ENCODE data around the gene SCUBE2.
"Not testable (repeated sequence)": the region's sequence is repeated elsewhere in the genome, so short reads cannot be mapped to it uniquely, and the experiment has no call there.

Gene SCUBE2

DNA sequence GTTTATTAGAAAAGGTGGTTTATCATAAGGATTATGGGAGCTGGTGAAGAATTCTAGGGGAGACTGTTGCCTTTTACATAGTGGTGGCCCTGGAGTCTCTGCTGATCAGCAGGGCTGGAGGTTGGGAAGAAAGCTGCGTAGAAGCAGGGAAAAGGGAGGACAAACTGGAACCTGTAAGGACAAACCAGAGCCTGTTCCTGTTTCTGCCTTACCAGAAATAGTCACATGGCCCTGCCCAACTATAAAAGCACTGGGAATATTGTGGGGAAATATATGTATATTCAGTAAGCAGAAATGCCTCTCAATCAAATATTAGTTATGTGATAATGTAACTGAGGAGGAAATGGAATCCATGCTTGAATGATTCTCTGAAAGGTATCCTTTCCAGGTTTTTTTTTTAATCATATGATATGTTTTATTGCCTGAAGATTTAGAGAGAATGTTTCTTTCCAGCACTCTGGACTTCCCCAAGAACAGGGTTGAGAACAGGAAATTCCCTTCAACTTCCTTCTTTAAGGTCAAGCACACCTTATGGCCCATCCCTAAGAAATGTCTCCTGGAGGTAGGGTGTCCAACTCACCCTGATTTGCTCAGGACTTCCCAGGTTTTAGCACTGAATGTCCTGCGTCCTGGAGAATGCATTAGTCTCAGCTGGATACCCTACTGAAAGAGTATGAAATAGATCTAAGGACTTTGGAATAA is 33.9 kb upstream of the SCUBE2 start:
- Histone ChIP-seq H3K4me1 (ENCODE audit: control insufficient read depth, insufficient read depth, low read length) (no peaks in the 10 kb centered on the region), H3K9ac (ENCODE audit: low read length) (no peak overlapping the region), H3K9me3 (ENCODE audit: control insufficient read depth, low read length) (no peaks in the 10 kb centered on the region), H3K4me3 (ENCODE audit: low read length) (no peak overlapping the region), H3K36me3 (ENCODE audit: control insufficient read depth, insufficient read depth, low read length) (no peaks in the 10 kb centered on the region), H3K27me3 (ENCODE audit: control insufficient read depth, insufficient read depth, low read length) (no peaks in the 10 kb centered on the region)

DNA sequence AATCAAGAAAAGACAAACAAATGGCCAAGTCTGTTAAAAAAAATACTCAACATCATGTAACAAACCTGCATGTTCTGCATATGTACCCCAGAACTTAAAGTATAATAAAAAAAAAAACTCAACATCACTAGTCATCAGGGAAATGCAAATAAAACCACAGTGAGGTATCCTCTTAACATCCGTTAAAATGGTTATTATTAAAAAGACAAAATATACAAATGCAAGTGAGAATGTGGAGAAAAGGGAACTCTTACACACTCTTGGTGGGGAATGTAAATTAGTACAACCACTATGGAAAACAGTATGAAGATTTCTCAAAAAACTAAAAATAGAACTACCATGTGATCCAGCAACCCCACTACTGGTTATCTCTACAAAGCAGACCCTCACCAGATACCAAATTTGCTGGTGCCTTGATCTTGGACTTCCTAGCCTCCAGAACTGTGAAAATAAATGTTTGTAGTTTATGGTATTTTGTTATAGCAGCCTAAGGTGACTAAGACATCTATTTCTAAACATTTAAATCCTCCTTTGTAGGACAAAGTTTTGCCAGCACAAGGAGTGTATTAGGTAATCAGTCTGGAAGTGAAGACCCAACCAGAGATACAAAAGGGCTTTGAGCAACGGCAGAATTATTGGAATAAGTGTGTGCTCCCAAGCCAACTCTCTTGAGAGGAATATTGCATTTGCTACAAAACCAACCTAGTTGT is 32.4 kb upstream of the SCUBE2 start:
- no peaks in the 10 kb centered on the region for H3K36me3 ChIP-seq (ENCODE audit: control insufficient read depth, insufficient read depth, low read length)
- H3K9me3 ChIP-seq (ENCODE audit: control insufficient read depth, low read length), result no peaks in the 10 kb centered on the region
- H3K9ac ChIP-seq (ENCODE audit: low read length), result no peak overlapping the region
- no peaks in the 10 kb centered on the region for H3K4me1 ChIP-seq (ENCODE audit: control insufficient read depth, insufficient read depth, low read length)
- no peak overlapping the region for H3K4me3 ChIP-seq (ENCODE audit: low read length)
- H3K27me3 ChIP-seq (ENCODE audit: control insufficient read depth, insufficient read depth, low read length), result no peaks in the 10 kb centered on the region

DNA sequence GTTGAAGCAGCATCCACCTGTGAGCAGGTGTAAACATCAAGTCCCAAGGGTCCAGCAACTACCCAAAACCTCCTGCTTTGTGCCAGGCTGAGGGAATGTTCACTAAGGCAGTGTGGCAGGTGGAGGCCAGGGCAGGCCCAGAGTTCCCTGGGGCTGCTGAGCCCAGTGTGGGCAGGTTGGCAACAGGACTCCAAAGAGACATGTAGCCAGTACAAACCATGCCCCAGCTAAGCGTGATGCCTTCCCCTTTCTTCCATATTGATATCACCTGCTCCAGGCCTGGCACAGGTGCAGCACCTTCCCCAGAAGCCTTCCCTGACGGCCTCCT is 30.0 kb upstream of the SCUBE2 start:
- H3K9ac ChIP-seq (ENCODE audit: low read length), result no peak overlapping the region
- H3K36me3 ChIP-seq (ENCODE audit: control insufficient read depth, insufficient read depth, low read length), result no peaks in the 10 kb centered on the region
- H3K9me3 ChIP-seq (ENCODE audit: control insufficient read depth, low read length), result no peaks in the 10 kb centered on the region
- no peak overlapping the region for H3K4me3 ChIP-seq (ENCODE audit: low read length)
- no peaks in the 10 kb centered on the region for H3K4me1 ChIP-seq (ENCODE audit: control insufficient read depth, insufficient read depth, low read length)
- no peaks in the 10 kb centered on the region for H3K27me3 ChIP-seq (ENCODE audit: control insufficient read depth, insufficient read depth, low read length)

DNA sequence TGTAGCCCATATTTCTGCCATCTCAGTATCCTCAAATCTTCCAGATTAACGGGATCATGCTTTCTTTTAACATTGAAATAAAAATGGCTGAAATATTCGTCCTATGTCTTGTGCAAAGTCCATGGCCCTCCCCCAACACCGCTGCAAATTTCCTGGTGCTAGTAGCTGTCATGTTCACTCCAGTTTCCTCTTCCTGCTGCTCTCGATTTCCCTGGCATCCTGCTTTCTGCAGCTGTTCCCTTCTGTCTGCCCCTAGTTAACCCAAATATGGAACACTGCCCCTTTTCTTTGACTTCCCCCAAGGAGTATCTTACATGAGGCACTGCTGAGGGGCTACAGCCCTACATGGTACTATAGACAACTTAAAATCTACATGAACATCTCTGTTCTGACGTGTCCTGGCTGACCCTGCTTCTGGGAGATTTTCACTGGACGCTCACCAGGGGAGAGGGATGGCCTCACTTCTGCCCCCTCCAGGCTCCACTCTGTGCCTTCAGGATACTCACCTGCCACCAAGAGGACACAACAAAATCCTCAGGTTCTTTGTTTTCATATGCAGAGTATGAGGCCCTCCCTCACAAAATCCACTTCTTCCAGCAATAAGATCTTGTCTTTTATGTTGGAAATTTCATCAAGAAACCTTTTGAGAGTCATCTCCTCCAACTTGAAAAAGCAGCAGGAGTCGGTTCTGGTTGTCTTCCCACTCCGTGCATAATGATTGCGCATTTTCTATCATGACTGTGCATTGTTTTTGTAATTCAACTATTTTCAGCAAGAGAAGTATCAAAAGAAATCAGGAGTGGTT is 29.5 kb upstream of the SCUBE2 start:
- Histone ChIP-seq H3K4me3 (ENCODE audit: low read length) (no peak overlapping the region), H3K36me3 (ENCODE audit: control insufficient read depth, insufficient read depth, low read length) (no peaks in the 10 kb centered on the region), H3K9me3 (ENCODE audit: control insufficient read depth, low read length) (no peaks in the 10 kb centered on the region), H3K4me1 (ENCODE audit: control insufficient read depth, insufficient read depth, low read length) (no peaks in the 10 kb centered on the region), H3K9ac (ENCODE audit: low read length) (no peak overlapping the region), H3K27me3 (ENCODE audit: control insufficient read depth, insufficient read depth, low read length) (no peaks in the 10 kb centered on the region)

DNA sequence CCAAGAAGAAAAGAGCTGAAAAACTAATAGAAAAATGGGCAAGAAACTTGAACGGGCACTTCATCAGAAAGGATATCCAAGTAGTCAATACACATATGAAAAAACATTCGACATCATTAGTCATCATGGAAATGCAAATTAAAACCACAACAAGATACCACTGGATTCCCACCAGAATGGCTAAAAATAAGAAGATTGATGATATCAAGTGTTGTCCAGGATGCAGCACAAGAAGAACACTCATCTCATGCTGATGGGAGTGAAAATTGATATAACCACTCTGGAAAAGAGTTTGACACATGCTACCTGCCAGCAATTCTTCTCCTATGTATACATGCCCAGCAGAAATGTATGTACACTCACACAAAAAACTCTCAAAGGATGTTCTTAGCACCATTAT is 26.9 kb upstream of the SCUBE2 start:
- Histone ChIP-seq H3K4me1 (ENCODE audit: control insufficient read depth, insufficient read depth, low read length) (no peaks in the 10 kb centered on the region), H3K36me3 (ENCODE audit: control insufficient read depth, insufficient read depth, low read length) (no peaks in the 10 kb centered on the region), H3K27me3 (ENCODE audit: control insufficient read depth, insufficient read depth, low read length) (no peaks in the 10 kb centered on the region), H3K9ac (ENCODE audit: low read length) (no peak overlapping the region), H3K4me3 (ENCODE audit: low read length) (no peak overlapping the region), H3K9me3 (ENCODE audit: control insufficient read depth, low read length) (no peaks in the 10 kb centered on the region)

DNA sequence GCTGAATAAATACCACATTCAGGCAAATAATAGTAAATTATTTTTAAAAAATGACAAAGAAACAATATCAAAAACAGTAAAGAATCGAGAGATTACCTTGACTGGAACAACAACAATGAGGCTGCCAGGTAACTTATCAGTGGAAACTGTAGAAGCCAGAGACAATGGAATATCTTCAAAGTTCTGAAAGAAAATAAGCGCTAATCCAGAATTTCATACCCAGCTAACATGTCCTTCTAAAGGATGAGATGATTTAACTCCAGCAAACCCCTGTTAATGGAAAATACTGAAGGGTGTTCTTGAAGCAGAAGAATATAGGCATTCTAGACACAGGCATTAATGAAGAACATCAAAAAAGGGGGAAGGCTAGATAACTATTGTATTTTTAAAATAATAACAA is 20.7 kb upstream of the SCUBE2 start:
- H3K4me3 ChIP-seq (ENCODE audit: low read length), result no peak overlapping the region
- H3K9ac ChIP-seq (ENCODE audit: low read length), result no peak overlapping the region
- H3K4me1 ChIP-seq (ENCODE audit: control insufficient read depth, insufficient read depth, low read length), result no peaks in the 10 kb centered on the region
- no peaks in the 10 kb centered on the region for H3K27me3 ChIP-seq (ENCODE audit: control insufficient read depth, insufficient read depth, low read length)
- H3K36me3 ChIP-seq (ENCODE audit: control insufficient read depth, insufficient read depth, low read length), result no peaks in the 10 kb centered on the region
- no peaks in the 10 kb centered on the region for H3K9me3 ChIP-seq (ENCODE audit: control insufficient read depth, low read length)

DNA sequence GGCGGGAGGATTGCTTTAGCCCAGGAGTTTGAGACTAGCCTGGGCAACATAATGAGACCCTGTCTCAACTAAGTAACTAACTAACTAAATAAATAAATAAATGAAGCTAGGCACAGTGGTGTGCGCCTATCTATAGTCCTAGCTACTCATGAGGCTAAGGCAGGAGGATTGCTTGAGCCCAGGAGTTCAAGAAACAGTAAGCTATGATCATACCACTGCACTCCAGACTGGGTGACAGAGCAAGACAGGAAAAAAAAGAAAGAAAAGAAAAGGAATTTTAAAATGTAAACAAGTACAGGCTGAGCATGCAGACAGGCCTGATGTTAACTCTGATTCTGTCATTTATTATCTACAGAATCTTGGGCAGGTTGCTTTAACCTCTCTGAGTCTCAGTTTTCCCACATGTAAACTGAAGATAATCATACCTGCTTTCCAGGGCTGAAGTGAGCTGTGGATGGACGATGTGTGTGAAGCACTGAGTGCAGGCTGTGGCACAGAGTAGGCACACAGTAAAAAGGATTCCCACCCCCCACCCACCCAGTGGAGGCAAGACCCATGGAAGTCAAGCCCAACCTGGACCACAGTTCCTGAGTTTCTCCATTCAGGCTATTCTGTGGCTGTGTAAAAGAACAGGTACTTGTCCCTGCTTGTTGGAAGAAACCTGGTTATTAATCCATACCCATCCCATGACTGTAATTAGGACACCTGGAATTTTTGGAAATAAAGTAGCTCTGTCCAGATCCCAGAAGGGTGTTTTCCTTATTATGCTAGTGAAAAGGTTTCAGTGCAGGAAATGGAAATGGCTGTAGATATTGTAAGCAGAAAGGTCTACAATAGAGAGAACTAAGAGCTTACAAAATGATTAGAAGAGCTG is 18.7 kb upstream of the SCUBE2 start:
- Histone ChIP-seq H3K36me3 (ENCODE audit: control insufficient read depth, insufficient read depth, low read length) (no peaks in the 10 kb centered on the region), H3K9ac (ENCODE audit: low read length) (no peak overlapping the region), H3K4me3 (ENCODE audit: low read length) (no peak overlapping the region), H3K9me3 (ENCODE audit: control insufficient read depth, low read length) (no peaks in the 10 kb centered on the region), H3K4me1 (ENCODE audit: control insufficient read depth, insufficient read depth, low read length) (no peaks in the 10 kb centered on the region), H3K27me3 (ENCODE audit: control insufficient read depth, insufficient read depth, low read length) (no peaks in the 10 kb centered on the region)

DNA sequence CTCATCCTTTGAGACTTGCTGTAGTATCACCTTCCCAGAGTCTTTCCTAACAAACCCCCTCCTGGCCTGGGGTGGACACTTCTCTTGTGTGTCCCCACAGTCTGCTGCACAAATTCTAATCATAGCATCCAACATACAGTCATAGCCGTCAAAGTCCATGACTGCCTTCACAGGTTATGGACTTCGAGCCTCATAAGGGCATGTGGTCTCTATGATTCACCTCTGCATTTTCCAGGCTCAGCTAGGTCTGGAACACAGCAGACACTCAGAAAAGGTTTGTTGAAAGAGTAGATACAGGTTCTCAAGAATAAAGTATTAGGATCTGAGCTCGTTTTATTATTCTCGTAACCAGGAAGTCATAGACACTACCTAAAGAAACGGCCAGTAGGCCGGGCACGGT is 13.2 kb upstream of the SCUBE2 start:
- Histone ChIP-seq H3K9ac (ENCODE audit: low read length) (no peak overlapping the region), H3K9me3 (ENCODE audit: control insufficient read depth, low read length) (no peaks in the 10 kb centered on the region), H3K4me3 (ENCODE audit: low read length) (no peak overlapping the region), H3K4me1 (ENCODE audit: control insufficient read depth, insufficient read depth, low read length) (no peaks in the 10 kb centered on the region), H3K36me3 (ENCODE audit: control insufficient read depth, insufficient read depth, low read length) (no peaks in the 10 kb centered on the region), H3K27me3 (ENCODE audit: control insufficient read depth, insufficient read depth, low read length) (no peaks in the 10 kb centered on the region)

DNA sequence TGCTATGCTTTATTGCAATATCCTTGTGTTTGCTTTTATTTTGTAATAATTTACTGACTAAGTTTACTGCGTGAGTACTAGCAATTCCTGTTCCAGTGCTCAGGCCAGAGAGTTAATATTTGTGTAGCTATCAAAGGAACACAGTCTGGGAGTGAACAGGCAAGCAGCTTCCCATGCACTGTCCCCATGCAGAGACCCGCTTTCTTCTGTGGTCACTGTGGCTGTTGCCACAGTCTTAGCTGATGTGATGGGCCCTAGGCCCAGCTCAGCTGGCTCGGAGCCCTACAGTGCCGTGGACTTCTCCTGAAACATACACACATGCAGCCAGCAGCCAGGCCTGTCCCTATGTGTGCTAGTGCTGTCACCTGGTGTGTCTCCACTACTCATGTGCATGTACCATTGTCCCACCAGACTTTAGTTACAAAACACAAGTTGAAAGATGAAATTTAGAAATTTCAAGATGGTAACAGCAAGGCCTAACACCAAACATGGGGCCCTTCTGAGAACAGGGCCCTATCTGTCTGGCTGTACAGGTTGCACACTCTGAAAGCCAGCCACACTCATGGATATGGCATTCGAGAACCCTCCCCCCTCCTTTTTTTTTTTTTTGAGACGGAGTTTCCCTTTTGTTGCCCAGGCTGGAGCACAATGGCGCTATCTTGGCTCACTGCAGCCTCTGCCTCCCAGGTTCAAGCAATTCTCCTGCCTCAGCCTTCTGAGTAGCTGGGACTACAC is 12.3 kb upstream of the SCUBE2 start:
- Histone ChIP-seq H3K9ac (ENCODE audit: low read length) (no peak overlapping the region), H3K36me3 (ENCODE audit: control insufficient read depth, insufficient read depth, low read length) (no peaks in the 10 kb centered on the region), H3K27me3 (ENCODE audit: control insufficient read depth, insufficient read depth, low read length) (no peaks in the 10 kb centered on the region), H3K4me1 (ENCODE audit: control insufficient read depth, insufficient read depth, low read length) (no peaks in the 10 kb centered on the region), H3K4me3 (ENCODE audit: low read length) (no peak overlapping the region), H3K9me3 (ENCODE audit: control insufficient read depth, low read length) (no peaks in the 10 kb centered on the region)

DNA sequence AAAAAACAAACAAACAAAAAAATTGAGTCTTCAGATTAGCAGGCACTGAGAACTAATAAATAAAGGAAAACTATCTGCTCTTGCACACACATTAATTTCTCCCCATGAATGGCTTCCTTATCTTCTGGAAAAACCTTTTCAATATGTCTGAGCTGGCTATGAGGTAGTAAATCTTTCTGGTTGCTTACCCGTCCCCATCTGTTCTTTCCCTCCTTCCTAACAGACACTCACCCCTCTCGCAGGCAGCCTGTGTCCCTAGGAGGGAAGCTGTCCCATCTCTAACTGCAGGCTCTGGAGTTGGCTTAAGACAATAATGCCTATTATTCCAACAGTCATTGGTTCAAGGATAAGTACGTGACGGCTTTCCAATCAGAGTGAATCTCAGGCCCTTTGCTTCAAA is 8.2 kb upstream of the SCUBE2 start:
- Histone ChIP-seq H3K36me3 (ENCODE audit: control insufficient read depth, insufficient read depth, low read length) (no peaks in the 10 kb centered on the region), H3K9me3 (ENCODE audit: control insufficient read depth, low read length) (no peaks in the 10 kb centered on the region), H3K27me3 (ENCODE audit: control insufficient read depth, insufficient read depth, low read length) (peaks cover 9% of the 10 kb centered on the region), H3K4me1 (ENCODE audit: control insufficient read depth, insufficient read depth, low read length) (peaks cover 8% of the 10 kb centered on the region), H3K4me3 (ENCODE audit: low read length) (no peak overlapping the region), H3K9ac (ENCODE audit: low read length) (no peak overlapping the region)

DNA sequence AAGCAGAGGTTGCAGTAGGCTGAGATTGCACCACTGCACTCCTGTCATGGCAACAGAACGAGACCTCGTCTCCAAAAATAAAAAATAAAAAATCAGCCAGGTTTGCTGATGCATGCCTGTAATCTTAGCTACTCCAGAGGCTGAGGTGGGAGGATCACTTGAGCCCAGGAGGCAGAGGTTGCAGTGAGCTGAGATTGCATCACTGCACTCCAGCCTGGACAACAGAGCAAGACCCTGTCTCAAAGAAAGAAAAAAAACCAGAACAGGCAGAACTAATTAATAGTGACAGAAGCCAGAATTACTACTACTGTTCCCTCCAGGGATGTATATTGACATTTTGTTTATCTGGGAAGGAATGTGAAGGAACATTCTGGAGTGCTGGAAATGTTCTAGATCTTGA is 7.1 kb upstream of the SCUBE2 start:
- H3K36me3 ChIP-seq (ENCODE audit: control insufficient read depth, insufficient read depth, low read length); H3K4me1 ChIP-seq (ENCODE audit: control insufficient read depth, insufficient read depth, low read length); H3K27me3 ChIP-seq (ENCODE audit: control insufficient read depth, insufficient read depth, low read length); H3K9me3 ChIP-seq (ENCODE audit: control insufficient read depth, low read length); H3K4me3 ChIP-seq (ENCODE audit: low read length); H3K9ac ChIP-seq (ENCODE audit: low read length): not testable (repeated sequence)

Data from mucosa of stomach (tissue), 1 donor.